ENCODE data around the gene TCF3. TPM values are rescaled to one million over a fixed set of nuclear protein-coding genes. Genes with fewer than 3 reads are reported as not detected.

The TCF3 gene
- total and polyA plus RNA-seq, 11 donors: 13.2 to 40.2 (median 22.3) TPM

DNA sequence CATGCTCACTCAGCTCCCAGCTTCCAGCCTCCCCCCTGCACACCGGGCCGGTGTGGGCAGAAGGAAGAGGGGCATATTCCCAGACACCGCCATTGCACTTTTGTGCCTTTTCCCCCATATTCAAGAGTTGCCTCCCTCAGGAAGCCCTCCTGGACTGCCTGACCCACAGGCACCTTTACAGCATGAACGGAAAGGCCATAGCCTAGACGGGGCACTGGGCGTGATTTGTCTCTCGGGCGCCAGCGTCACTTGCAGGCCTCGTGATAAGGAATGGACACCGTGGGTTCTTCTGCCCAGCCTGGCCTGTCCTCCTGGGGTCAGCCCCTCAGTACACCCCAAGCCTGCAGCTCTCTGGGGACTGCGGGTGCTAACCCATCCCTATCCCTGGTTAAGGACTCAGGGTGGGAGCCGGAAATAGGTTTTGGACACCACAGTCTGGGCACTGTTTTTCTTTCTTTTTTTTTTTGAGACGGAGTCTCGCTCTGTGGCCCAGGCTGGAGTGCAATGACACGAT lies 46.2 kb downstream of the TCF3 start:
- DNase-seq (peak in 2 of 5 donors; percentile 48 to 64), ATAC-seq (peak in 1 of 4 donors; percentile 1)
- Histone ChIP-seq H3K4me1 (peaks cover 0 to 45% (median 28%) of the 10 kb centered on the region in 12 donors), H3K4me3 (peak overlapping the region; percentile 12 to 100 (median 90)), H3K36me3 (peaks cover 0 to 23% (median 8%) of the 10 kb centered on the region in 9 donors), H3K27me3 (no peaks in the 10 kb centered on the region), H3K9me3 (no peaks in the 10 kb centered on the region), H3K27ac (peak overlapping the region; percentile 25 to 97 (median 94))
- 11 to 15% (median 12%) methylated on average over 16 of the region's 16 CpGs for WGBS, 4 donors
- TF ChIP-seq, protein P1, sequence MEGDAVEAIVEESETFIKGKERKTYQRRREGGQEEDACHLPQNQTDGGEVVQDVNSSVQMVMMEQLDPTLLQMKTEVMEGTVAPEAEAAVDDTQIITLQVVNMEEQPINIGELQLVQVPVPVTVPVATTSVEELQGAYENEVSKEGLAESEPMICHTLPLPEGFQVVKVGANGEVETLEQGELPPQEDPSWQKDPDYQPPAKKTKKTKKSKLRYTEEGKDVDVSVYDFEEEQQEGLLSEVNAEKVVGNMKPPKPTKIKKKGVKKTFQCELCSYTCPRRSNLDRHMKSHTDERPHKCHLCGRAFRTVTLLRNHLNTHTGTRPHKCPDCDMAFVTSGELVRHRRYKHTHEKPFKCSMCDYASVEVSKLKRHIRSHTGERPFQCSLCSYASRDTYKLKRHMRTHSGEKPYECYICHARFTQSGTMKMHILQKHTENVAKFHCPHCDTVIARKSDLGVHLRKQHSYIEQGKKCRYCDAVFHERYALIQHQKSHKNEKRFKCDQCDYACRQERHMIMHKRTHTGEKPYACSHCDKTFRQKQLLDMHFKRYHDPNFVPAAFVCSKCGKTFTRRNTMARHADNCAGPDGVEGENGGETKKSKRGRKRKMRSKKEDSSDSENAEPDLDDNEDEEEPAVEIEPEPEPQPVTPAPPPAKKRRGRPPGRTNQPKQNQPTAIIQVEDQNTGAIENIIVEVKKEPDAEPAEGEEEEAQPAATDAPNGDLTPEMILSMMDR (IDR thresholded peaks at IDR 0.05): peak in 1 of 12 donors; percentile 3
- no peak for TF ChIP-seq POLR2A (IDR thresholded peaks at IDR 0.05)
- intact Hi-C loops (cut with DNase I): loop anchor here in 8 of 10 donors (2.0 to 5.0 kb wide), 4 partner anchors 45 to 161 kb away; partner anchors contain the start of gene TCF3 (in 5 of the 8)

DNA sequence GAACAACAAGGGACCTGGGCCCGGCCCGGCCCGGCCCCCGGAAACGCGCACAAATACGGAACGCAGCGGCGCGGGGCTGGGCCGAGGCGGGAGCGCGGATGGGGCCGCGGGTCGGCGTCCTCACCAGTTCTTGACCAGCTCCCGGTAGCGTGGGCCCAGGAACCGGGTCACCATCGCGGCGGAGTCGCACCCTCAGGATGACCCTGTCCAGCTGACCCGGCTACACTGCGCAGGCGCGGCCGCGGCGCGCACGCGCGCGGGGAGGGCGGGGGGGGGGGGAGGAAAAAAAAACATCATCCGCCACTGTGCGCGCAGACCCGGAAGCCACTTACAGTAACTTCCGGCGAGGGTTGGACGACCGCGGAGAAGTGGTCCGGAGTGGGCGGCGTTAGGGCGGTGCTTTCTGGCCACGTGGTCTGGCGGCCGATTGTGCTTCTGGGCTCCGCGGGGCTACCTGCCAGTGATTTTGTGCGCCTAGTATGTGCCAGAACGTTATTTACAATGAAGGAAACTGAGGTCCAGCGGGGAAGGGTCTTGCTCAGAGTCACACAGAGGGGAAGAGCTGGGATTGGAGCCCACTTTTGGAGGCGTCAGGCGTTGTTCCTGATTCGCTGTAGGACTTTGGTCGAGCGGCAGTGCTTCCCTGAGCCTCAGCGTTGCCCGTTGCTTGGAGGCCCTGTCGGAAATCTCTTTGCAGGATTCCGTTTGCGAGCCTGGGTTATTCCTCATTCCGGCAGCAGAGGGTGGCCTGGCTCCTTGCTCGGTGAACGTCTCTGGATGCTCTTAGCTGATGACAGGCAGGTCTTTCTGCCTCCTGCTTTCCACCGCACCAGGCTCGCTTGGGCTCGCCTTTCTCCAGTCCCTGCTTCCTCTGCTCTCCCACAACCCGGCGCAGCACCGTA lies 46.9 kb downstream of the TCF3 start, which contains the start of gene UQCR11:
UQCR11 (minus strand) TSS at position 227 of the 902 bp plus-strand sequence; CDS start at position 174, 53 bp downstream.
- DNase-seq: peak; percentile 96 to 97 (median 97)
- peaks cover 0 to 45% (median 28%) of the 10 kb centered on the region in 12 donors for H3K4me1 ChIP-seq
- H3K27me3 ChIP-seq: no peaks in the 10 kb centered on the region
- peak in 1 of 2 donors; percentile 51 for TF ChIP-seq POLR2A (IDR thresholded peaks at IDR 0.05)
- TF ChIP-seq, protein P1 (IDR thresholded peaks at IDR 0.05): peak; percentile 35 to 75 (median 54)
- peak within 1 kb of the TSS; percentile 80 to 100 (median 90) for H3K4me3 ChIP-seq
- H3K36me3 ChIP-seq: peaks cover 0 to 23% (median 4%) of the 10 kb centered on the region in 9 donors
- intact Hi-C loops (cut with DNase I): loop anchor here in 9 of 10 donors (1.0 to 5.0 kb wide), 7 partner anchors 45 to 162 kb away; partner anchors contain the start of gene TCF3 (in 7 of the 9)
- H3K27ac ChIP-seq: peak within 1 kb of the TSS; percentile 87 to 97 (median 95)
- WGBS, 4 donors: 0 to 1% (median 0%) methylated on average over 38 to 79 of the region's 79 CpGs
- no peaks in the 10 kb centered on the region for H3K9me3 ChIP-seq
- peak; percentile 94 to 97 (median 96) for ATAC-seq

DNA sequence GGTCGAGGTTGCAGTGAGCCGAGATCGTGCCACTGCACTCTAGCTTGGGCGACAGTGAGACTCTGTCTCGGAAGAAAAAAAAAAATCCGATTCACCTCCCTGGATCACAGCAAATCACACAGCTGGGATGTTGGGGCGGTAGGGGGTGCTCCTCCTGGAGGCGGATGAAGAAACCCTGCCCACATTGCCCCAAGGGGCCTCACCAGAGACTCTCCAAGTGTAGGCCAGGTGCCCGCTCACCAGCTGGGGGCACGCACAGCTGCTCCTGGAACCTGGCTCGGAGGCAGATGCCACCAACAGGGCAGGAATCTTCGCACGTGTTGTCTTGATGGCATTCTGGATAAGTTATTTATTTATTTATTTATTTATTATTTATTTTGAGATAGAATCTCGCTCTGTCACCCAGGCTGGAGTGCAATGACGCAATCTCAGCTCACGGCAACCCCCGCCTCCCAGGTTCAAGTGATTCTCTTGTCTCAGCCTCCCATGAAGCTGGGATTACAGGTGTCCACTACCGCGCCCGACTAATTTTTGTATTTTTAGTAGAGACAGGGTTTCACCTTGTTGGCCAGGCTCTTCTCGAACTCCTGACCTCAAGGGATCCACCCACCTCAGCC lies 50.2 kb downstream of the TCF3 start:
- no peak for ATAC-seq
- WGBS, 4 donors: 90 to 94% (median 93%) methylated on average over 21 of the region's 21 CpGs
- H3K4me3 ChIP-seq: no peak overlapping the region
- peaks cover 2 to 50% (median 26%) of the 10 kb centered on the region in 9 donors for H3K36me3 ChIP-seq
- no peak for DNase-seq
- H3K27ac ChIP-seq: no peak overlapping the region
- peaks cover 0 to 44% (median 28%) of the 10 kb centered on the region in 12 donors for H3K4me1 ChIP-seq
- no peaks in the 10 kb centered on the region for H3K27me3 ChIP-seq
- intact Hi-C loops (cut with DNase I): no loop called here
- TF ChIP-seq, protein P1 (IDR thresholded peaks at IDR 0.05): no peak
- no peak for TF ChIP-seq POLR2A (IDR thresholded peaks at IDR 0.05)
- no peaks in the 10 kb centered on the region for H3K9me3 ChIP-seq
